Stimulated activated CD8-positive, alpha-beta memory T cell treated with anti-CD3 and anti-CD28 coated beads, Interleukin-15, amount 100 ng/mL, for 48 hours (primary cell): Measurements from ENCODE around the gene PSMA4.
"Not testable (repeated sequence)": the region's sequence is repeated elsewhere in the genome, so short reads cannot be mapped to it uniquely, and the experiment has no call there.

Experiments
- DNase-seq, 2 donors: peaks; one replicate each; pipeline ENCODE4 v3.0.0-alpha.2; 2020; ENCODE audit warnings: low read depth in 2 of 2

Gene PSMA4

DNA sequence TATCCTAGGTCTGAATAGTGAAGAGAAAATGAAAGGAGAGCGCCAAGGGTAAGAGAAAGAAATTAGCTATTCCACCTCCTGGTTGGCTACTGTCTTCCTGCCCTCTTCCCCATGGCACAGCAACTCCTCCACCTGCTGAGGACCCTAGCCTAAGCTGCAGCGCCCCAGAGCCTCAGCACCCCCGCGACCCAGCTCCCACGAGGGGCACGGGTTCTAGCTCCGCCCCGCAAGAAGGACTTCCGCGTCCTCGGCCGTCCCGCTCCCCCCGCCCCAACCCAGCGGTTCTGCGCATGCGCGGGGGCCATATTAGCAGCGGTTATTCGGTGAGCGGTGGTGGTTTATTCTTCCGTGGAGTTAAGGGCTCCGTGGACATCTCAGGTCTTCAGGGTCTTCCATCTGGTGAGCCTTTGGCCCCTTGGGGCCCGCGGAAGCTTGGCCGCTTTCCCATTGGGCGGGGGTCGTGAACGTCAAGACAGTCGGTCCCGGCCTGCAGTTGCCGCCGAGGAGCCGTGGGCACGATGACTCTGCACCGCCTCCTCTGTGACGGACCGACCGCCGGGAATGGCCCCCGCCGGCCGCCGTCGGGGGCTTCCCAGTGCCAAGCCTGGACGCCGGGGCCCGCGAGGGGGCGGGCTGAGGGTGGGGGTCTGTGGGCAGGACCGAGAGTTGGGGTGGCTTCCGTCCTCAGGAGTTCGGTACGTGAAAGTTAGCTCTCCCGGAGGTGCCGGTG, at the start of gene PSMA4:
Gene PSMA4, plus strand, starts transcription at position 304 of the 730 bp plus-strand sequence. CDS start 1,484 bp downstream, outside the sequence.
- DNase-seq = peak; percentile 89 to 93

DNA sequence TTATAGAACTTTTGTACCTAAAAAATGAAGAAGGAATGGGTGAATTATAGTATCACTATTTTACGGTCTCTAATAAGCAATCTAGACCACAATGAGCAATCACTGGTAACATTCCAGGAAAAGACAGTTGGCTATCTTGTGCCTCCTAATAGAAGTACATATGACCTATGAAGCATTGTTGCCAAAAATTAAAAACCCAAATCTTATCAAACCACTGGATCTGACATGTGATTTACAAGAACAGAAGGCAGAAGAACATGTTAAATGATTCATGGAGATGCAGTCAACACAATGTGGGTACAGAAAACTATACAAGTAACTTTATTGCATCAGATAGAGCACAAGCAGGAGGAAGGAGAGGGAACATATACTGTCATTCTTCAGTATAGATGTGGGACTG, 47.4 kb upstream of the PSMA4 start:
- no peak for DNase-seq

- no peak for DNase-seq
Measured at GRCh38 chr15:78501857-78502256, 38.4 kb upstream of the PSMA4 start.

DNA sequence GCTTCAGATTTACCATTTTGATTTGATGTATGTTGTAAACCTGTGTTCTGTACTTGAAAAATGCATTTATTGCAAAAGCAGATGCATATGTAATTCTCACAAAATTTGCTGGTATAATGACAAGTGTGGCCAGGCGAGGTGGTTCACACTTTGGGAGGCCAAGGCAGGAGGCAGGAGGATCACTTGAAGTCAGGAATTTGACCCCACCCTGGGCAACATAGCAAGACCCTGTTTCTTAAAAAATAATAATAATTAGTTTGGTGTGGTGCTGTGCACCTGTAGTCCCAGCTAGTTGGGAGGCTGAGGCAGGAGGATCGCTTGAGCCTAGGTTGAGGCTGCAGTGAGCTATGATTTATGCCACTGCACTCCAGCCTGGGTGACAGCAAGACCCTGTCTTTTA, 37.6 kb upstream of the PSMA4 start:
- no peak for DNase-seq

DNA sequence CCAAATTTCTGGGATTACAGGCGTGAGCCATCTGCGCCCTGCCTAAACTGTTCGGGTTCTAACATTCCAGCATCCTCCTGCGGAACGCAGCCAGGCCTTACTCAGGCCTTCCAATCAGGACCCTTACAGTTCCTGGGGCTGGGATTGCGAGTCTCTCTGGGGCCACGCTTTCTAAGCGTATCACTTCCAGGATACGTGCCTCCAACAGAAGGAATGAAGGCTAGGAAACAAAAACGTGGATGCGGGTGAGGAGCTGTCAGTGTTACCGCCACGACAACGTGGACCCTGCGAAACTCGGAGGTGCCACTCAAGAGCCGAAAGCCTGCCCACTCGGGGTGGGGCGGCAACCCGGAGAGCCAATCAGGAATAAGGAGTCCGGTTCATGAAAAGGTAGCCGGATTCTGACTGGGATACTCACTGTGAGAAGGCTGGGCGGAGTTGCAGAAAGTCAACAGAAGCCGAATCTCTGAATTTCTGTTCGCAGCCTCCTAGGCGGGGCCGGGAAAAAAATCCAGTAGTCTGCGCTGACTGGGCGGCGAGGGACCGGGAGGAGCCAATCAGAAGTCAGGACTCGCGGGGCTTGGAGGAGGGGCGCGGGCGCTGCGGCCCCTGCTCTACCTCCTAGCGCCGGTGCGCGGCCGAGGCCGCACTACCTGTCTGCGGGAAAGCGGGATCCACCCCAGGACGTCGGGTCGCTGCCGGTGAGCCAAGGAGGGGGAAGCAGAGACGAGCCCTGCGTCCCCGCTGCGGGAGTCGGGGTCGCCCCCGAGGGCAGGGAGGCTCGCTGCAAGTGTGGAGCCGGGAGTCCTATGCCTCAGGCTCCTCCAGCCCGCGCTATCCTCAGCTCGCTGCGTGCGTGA, 33.0 kb upstream of the PSMA4 start, which contains the start of gene HYKK:
Gene HYKK, plus strand, starts transcription at position 607 of the 860 bp plus-strand sequence. CDS start 5,512 bp downstream, outside the sequence.
- peak; percentile 68 to 77 for DNase-seq

- DNase-seq = no peak
Measured at GRCh38 chr15:78507831-78508160, 32.4 kb upstream of the PSMA4 start.

DNA sequence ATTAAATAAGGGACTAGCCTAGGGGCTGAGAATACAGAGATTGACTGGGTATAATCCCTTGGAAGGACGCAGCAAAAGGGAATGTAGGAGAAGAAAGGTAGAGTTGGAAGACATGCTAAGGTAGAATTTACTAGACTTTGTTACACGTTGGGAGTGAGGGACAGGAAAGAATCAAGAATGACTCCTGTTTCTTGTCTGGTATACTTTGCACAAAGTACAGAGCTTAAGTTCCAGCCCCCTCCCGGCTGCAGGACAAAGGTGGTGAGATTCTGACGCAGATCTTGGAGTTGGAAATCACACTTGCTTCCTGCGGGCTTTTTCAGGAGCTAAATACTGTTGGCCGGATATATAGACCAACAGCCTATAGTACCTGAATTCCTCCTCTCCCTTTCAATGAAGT, 32.0 kb upstream of the PSMA4 start:
- no peak for DNase-seq

- DNase-seq = no peak
Measured at GRCh38 chr15:78509726-78510312, 30.4 kb upstream of the PSMA4 start.

DNA sequence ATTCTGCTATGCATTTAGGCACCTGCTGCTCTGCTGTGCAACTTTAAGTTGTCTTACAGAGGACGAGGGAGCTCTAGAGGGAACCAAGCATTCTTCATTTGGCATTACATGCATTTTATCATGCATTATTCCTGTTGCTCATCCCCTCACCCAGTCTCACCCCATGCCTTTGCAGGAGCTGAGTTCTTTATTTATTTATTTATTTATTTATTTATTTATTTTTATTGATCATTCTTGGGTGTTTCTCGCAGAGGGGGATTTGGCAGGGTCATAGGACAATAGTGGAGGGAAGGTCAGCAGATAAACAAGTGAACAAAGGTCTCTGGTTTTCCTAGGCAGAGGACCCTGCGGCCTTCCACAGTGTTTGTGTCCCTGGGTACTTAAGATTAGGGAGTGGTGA, 20.2 kb upstream of the PSMA4 start:
- DNase-seq = not testable (repeated sequence)

GRCh38 chr15:78524230-78524629, 16.0 kb upstream of the PSMA4 start:
- DNase-seq = no peak

DNA sequence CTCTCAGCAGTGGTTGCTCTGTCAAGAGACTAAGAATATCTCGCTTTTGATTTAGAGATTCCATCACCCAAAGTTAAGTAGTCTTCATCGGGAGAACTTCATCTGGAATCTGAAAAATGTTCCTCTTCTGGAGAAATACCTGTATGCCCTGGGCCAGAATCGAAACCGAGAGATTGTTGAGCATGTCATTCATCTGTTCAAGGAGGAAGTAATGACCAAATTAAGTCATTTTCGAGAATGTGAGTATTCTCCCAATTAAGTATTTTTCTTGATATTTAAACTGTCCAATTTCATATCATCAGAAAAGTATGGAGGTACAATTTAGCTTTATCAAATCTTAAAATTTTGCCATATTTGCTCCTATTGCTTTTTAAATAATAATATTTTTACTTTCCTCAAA, 12.9 kb upstream of the PSMA4 start:
- no peak for DNase-seq

DNA sequence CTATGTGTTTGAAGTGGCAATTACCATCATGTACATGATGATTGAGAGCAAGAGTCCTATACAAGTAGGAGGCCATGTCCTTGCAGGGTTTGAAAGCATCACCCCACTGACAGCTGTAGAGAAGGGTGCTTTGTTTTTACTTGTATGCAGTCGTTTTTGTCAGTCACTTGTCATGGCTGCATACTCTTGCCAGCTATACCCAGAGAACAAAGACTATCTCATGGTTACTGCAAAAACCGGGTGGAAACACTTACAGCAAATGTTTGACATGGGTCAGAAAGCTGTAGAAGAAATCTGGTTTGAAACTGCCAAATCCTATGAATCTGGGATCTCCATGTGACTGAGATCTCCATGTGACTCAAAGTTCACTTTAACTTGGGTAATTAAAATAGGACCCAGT, 6.9 kb upstream of the PSMA4 start:
- DNase-seq = no peak

GRCh38 chr15:78536134-78536533, 4.1 kb upstream of the PSMA4 start:
- DNase-seq = no peak

DNA sequence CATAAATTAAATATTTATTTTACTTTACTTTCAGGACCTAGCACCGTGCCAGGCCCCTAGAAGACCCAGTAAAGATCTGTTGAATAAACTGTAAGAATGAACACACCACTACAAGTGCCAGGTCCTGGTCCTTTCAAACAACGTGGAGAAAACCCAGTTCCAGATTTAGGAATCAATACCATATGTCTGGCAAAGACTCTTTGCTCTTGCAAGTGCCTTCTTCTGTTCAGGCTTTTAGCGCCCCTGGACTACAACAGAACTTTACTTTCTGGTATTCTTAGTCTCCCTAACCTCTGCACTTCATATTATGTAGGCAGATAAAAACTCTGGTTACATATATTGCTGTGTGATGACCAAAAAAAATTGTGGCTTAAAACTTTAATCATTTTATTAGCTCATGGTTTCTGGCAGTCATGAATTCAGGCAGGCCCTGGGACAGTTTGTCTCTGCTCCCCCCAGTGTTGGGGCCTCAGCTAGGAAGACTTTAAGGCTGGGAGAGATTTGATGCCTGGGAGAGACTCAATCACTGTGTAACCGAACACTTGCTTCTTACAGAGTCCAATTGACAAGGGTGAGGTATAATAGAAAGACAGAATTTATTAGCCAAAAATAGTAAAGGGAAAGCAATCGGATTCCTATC, 2.9 kb upstream of the PSMA4 start:
- no peak for DNase-seq

- DNase-seq = no peak
Measured at GRCh38 chr15:78538358-78538757, 1.9 kb upstream of the PSMA4 start.

GRCh38 chr15:78539464-78540140, 642 bp upstream of the PSMA4 start:
- not testable (repeated sequence) for DNase-seq

DNA sequence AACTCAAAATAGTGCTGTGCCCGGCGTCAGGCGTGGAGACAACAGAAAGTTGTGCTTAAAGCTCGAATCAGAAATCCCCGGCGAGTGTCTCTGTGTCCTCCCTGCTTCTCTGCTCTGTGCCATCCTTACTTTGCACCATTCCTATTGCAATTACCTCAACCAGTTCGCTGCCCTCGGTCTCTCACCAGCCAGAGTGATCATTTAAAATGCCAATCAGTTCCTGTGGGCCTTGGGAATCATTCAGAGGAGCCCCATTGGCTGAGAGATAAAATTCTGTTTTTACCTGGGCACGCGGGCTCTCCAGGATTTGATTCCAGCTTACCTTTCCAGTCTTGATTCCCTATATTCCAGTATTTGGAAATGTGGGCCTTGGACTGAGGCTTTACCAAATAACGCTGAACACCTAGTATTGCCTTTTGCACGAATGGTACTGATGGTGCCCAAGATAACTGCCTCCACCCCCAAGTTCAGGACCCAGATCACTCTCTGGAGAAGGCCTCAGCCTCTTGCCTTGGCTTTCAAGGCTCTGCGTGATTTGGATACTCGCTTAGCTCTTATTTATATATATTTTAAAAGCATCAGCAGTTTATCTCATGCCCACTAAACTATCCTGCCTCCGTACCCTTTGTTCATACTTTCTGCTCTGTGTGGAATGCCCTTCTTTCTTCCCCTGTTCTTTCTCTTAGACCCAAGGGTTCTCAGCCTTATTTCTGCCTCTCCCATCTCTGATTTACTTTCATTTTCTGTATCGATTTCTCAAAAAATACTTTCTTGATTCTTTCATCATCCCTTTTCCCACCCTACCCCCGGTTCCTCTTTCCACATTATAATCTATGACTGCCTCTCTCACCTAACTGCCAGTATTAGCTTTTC, 863 bp downstream of the PSMA4 start:
- no peak for DNase-seq

DNA sequence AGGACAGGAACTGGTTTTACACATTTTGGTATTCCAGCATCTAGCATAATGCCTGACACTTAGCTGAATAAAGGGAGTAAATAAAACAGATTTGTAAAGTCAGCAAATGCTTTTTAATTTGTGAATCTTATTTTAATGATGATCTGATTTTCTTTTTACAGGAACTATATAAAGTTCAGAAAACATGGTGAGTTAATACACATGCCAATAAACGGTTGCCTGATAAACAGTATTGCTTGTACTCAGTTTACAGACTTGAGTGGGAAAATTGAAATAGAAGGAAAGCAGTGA, 1.4 kb downstream of the PSMA4 start:
- DNase-seq = no peak

DNA sequence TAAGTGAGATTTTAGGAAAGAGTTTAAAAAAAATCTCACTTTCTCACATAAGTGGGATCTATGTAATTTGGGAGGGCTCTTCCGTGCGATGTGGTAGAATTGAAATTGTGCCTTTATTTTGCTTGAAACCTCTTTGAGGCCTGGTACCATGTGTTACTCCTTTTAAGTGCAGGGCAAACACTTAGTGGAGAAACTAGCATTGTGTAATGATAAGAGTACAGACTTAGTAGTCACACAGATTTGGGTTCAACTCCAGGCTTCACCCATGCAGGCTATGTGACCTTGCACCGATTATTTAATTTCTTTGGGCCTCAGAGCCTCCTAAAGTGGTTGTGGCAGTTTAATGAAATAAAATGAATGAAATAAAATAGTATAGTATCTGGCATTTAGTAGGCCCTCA, 2.4 kb downstream of the PSMA4 start:
- no peak for DNase-seq

- DNase-seq = no peak
Measured at GRCh38 chr15:78550194-78550593, 9.9 kb downstream of the PSMA4 start.

GRCh38 chr15:78550815-78551214, 10.6 kb downstream of the PSMA4 start:
- DNase-seq = no peak
